HL-60 (cell line): ENCODE data around the gene AMDHD1.

Experiments
- DNase-seq, 2 experiments: peaks; one replicate each; pipeline ENCODE4 v3.0.0-alpha.2; 2010 to 2020; ENCODE audit warnings: low read depth in 1 of 2, low spot score in 1 of 2
- H3K27ac ChIP-seq: fragments of 250-450 bp; sonication (Bioruptor Pico); replicated peaks from 2 replicates; pipeline ENCODE4 v1.5.1; 2020; ENCODE audit warnings: mild to moderate bottlenecking, moderate library complexity
- H3K27me3 ChIP-seq: fragments of 250-450 bp; sonication (Bioruptor Pico); 2 replicates; pipeline ENCODE4 v1.5.1; 2021; ENCODE audit warnings: mild to moderate bottlenecking, moderate library complexity; ENCODE audit not compliant: insufficient read depth, poor library complexity, severe bottlenecking
- H3K4me3 ChIP-seq: replicated peaks from 2 replicates; pipeline ENCODE4 v1.5.1; 2011; ENCODE audit warnings: mild to moderate bottlenecking, control low read depth, low read length; ENCODE audit not compliant: insufficient read depth
- GABPA ChIP-seq: IDR thresholded peaks from 2 replicates; pipeline ENCODE4 v1.6.1; 2012; ENCODE audit warnings: low read depth
- POLR2AphosphoS5 ChIP-seq: IDR thresholded peaks from 2 replicates; pipeline ENCODE4 v1.6.1; 2012; ENCODE audit warnings: low read depth
- SPI1 ChIP-seq: IDR thresholded peaks from 2 replicates; pipeline ENCODE4 v1.6.1; 2012; ENCODE audit warnings: low read depth, mild to moderate bottlenecking, borderline replicate concordance
- TF ChIP-seq, protein P1 (sequence below): IDR thresholded peaks from one replicate; pipeline ENCODE4 v1.5.1; 2011; ENCODE audit warnings: low read length, control low read depth, inconsistent platforms; ENCODE audit not compliant: insufficient read depth
- TF ChIP-seq, protein P2 (sequence below): IDR thresholded peaks from 2 replicates; pipeline ENCODE4 v1.6.1; 2012; ENCODE audit warnings: low read depth; ENCODE audit not compliant: insufficient replicate concordance

AMDHD1 gene

DNA sequence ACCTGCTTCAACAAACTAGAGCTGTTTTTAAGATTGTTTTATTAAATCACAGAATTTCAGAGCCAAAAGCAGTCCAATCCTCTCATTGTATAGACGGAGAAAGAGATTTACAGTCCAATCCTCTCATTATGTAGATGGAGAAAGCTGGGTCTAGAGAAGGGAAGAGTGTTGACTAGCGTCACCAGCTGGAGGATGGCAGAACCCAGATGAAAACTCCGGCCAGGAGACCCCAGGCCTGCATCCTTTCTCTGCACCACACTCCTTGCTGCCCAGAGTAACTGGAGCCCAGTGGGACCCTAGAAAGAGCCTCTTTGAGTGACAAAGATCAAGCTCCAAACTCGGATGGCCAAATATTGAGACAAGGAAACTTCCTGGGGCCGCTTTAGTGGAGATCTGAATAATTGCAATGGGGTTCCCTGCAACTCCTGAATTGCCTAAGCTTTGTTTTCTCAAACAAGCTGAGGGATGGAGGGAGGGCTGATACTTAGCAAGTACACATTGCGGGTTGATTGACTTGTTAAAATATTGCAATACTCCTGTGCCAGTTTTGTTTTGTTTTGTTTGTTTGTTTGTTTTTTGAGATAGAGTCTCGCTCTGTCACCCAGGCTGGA lies 12.5 kb downstream of the AMDHD1 start:
- no peak for TF ChIP-seq SPI1
- no peak for TF ChIP-seq GABPA
- TF ChIP-seq POLR2AphosphoS5 = no peak
- TF ChIP-seq, protein P1, sequence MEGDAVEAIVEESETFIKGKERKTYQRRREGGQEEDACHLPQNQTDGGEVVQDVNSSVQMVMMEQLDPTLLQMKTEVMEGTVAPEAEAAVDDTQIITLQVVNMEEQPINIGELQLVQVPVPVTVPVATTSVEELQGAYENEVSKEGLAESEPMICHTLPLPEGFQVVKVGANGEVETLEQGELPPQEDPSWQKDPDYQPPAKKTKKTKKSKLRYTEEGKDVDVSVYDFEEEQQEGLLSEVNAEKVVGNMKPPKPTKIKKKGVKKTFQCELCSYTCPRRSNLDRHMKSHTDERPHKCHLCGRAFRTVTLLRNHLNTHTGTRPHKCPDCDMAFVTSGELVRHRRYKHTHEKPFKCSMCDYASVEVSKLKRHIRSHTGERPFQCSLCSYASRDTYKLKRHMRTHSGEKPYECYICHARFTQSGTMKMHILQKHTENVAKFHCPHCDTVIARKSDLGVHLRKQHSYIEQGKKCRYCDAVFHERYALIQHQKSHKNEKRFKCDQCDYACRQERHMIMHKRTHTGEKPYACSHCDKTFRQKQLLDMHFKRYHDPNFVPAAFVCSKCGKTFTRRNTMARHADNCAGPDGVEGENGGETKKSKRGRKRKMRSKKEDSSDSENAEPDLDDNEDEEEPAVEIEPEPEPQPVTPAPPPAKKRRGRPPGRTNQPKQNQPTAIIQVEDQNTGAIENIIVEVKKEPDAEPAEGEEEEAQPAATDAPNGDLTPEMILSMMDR = no peak
- TF ChIP-seq, protein P2, sequence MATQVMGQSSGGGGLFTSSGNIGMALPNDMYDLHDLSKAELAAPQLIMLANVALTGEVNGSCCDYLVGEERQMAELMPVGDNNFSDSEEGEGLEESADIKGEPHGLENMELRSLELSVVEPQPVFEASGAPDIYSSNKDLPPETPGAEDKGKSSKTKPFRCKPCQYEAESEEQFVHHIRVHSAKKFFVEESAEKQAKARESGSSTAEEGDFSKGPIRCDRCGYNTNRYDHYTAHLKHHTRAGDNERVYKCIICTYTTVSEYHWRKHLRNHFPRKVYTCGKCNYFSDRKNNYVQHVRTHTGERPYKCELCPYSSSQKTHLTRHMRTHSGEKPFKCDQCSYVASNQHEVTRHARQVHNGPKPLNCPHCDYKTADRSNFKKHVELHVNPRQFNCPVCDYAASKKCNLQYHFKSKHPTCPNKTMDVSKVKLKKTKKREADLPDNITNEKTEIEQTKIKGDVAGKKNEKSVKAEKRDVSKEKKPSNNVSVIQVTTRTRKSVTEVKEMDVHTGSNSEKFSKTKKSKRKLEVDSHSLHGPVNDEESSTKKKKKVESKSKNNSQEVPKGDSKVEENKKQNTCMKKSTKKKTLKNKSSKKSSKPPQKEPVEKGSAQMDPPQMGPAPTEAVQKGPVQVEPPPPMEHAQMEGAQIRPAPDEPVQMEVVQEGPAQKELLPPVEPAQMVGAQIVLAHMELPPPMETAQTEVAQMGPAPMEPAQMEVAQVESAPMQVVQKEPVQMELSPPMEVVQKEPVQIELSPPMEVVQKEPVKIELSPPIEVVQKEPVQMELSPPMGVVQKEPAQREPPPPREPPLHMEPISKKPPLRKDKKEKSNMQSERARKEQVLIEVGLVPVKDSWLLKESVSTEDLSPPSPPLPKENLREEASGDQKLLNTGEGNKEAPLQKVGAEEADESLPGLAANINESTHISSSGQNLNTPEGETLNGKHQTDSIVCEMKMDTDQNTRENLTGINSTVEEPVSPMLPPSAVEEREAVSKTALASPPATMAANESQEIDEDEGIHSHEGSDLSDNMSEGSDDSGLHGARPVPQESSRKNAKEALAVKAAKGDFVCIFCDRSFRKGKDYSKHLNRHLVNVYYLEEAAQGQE = no peak
- H3K27me3 ChIP-seq = no peaks in the 10 kb centered on the region
- H3K27ac ChIP-seq = no peak overlapping the region
- no peak for DNase-seq
- H3K4me3 ChIP-seq = no peak overlapping the region

DNA sequence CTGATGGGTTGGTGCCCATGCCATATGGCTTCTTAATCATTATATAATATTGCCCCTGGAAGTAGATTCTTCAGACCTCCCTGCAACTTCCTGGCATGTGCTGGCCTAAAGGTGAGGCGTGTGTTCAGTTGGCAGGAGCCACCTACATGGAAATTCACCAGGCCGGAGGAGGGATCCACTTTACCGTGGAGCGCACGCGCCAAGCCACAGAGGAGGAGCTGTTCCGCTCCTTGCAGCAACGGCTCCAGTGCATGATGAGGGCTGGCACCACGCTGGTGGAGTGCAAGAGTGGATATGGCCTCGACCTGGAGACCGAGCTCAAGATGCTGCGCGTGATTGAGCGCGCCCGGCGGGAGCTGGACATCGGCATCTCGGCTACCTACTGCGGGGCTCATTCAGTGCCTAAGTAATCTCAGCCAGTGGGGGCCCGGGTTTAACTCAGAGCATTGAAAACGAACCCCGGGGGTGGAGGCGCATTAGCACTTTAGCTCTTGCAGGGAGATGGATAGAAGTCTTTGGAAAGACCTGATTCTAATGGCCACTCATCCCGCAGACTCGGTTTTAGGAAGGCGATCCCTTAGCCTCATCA lies 13.5 kb downstream of the AMDHD1 start:
- no peak overlapping the region for H3K4me3 ChIP-seq
- H3K27me3 ChIP-seq = no peaks in the 10 kb centered on the region
- no peak for DNase-seq
- TF ChIP-seq, protein P2 = no peak
- no peak for TF ChIP-seq POLR2AphosphoS5
- no peak for TF ChIP-seq SPI1
- TF ChIP-seq, protein P1 = no peak
- TF ChIP-seq GABPA = no peak
- no peak overlapping the region for H3K27ac ChIP-seq

DNA sequence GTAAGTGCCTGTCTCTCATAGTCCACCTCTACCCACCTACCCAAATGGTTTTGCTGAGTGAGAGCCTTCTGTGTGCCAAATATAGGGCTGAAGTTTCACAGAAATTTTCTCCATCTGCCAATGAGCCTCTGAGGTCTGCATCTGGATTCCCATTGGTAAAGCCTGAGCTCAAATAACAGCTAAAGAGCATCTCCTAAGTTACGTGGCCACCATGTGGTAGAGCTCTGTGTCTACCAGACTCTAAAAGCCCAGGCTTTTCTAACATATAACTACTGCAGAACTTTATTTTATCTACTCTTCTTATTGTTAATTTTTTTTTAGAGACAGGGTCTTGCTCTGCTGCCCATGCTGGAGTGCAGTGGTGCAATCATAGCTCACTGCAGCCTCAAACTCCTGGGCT lies 16.0 kb downstream of the AMDHD1 start:
- Histone ChIP-seq H3K4me3 (no peak overlapping the region), H3K27ac (no peak overlapping the region), H3K27me3 (no peaks in the 10 kb centered on the region)
- TF ChIP-seq, protein P2 = no peak
- TF ChIP-seq GABPA (no peak), POLR2AphosphoS5 (no peak), SPI1 (no peak)
- TF ChIP-seq, protein P1 = no peak
- DNase-seq = no peak
